Stimulated activated CD4-positive, alpha-beta T cell treated with anti-CD3 and anti-CD28 coated beads, Interleukin-12 subunit alpha, Interleukin-12 subunit beta, amount 100 ng/mL, for 4 hours (primary cell): ENCODE results near the gene DERL3.

Source experiments
- DNase-seq: peaks from one replicate; pipeline ENCODE4 v3.0.0-alpha.2; 2020

Gene DERL3

DNA sequence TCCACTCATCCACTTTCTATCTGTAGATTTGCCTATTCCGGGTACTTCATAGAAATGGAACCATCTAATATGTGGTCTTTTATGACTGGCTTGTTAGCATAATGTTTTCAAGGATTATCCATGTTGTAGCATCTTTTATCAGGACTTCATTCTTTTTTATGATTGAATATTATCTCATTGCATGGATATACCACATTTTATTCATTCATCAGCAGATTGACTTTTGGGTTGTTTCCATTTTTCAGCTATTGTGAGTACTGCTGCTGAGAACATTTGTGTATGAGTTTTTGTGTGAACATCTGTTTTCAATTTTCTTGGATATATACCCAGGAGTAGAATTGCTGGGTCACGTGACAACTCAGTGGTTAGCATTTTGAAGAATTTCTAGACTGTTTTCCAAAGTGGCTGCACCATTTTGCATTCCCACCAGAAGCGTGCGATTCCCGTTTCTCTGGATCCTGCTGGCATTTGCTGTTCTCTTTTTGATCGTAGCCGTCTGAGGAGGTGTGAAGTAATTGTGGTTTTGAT is 8.9 kb downstream of the DERL3 start:
- DNase-seq: no peak

DNA sequence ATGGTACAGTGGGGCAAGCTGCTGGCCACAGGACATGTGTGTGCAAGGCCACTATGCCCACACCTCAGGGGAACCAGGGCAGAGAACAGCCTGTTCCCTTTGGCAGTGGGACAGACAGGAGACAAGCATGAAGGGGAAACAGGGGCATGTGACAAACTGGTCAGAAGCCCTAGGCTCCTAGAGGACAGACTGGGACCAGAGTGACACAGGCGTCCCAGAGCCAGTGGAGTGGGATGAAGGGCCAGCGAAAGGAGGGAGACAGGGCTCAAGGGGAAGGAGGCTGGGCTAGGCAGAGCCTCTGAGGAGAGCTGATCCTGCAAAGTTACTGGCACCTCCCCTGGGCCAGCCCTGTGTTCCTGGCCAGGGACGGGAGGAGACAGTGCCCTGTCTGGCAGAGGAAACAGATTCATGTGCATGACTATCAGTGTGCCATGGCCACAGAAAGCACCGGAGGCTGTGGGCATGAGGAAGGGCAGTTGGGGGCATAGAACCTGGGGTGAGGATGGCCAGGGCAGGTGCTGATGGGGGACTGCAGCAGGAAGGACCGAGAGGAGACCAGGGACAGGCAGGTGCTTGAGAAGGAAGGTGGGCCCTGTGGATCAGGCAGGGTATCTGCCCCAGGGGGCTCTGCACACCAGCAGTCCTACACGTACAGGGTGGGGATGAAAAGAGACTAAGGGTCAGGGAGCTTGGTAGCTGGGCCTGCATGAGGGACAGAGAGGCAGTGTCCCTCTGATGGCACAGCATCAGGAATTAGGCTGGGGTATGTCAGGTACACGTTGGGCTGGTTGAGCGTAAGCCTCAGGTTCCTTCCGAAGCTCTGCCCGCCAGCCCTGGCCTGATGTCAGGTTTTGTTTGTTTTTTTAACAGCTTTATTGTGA is 9.8 kb downstream of the DERL3 start:
- DNase-seq: no peak

DNA sequence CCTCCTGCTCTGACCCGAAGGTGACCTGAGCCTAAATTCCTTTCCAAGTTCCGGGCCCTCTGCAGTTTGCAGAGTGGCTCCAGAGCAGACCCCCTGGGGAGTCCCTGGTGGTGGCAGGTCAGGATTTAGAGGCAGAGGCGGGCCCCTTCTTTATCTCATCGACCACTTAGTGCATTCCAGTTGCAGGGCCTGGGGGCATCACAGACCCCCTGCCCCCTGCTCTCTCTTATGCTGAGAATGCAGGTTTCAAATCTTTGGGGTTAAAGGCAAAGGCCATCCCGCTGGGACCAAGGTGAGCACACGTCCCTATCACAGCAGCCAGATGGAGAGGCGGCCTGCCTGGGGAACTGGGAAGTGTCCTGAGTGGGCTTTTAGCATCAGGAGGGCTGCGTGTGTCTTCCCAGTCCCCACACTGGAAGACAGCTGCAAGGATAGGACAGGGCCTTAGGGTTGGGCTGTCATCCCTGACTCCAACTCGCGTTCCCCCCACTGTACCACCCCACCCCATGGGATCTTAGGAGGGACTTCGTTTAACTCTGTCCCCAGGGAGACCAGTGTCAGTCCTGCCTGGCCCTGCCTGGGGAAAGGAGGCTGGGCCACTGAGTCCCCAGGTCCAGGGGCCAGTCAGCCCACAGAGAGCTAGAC is 11.3 kb downstream of the DERL3 start:
- DNase-seq: no peak

DNA sequence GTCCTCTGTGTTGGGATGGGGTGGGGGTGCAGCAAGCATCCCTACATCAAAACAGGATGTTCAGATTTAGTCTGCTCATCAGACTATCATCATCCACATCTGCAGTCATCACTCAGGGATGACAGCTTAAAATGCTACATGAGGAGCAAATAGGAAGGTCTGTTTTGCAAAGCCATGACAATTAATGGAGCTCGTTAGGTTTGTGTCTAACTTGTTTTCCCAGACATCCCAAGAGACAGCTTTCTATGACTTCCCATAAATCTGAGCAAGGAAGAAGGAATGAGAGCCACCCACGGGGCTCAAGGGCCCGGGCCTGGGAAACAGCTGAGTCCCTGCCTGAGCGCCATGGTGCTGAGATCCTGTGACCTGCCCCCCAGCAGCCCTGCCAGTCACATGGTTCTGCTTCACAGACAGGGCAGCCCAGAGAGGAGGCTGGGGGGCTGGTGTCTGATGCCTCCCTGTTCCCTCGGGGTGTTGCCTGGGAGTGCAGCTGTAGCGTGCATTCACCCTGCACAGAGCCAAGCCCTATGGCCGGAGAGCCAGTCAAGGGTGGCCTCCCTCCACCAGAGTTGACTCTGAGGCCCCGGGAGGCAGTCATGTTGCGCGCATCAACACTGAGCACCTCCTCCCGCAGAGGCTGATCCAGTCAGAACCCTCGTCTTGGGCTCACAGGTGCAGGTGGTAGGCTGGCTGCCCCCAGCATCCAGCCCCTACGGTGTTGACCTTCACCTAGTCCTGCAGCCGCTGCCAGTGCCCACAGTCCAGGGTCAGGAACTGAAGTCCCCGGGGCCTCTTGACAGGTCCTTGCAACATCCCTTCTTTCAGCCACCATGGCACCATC is 12.1 kb downstream of the DERL3 start:
- no peak for DNase-seq

DNA sequence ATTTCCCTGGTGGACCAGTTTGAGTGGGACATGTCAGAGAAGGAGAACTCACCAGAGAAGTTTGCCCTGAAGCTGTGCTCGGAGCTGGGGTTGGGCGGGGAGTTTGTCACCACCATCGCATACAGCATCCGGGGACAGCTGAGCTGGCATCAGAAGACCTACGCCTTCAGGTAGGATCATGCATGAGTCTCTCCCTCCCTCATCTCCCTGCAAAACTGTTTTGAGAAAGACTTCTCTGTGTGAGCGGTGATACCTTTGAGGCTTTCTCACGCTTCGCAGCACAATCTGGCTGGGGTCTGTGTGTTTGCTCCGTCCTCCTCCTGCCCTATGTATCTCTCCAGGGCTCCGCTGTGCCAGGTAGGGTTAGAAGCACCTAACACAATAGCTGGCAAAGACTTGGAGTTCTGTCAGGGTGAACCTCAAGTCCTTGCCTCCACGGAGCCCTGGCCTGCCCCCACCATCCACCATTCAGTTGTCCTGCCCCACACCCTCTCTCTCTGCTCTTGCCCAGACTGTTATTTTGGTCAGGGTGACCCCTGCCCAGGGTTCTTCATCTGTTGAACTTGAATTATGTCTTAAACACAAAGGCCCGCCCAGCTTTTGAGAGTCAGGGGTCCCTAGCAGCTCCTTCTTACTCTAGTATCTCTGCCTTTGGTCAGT is 13.4 kb downstream of the DERL3 start:
- no peak for DNase-seq

DNA sequence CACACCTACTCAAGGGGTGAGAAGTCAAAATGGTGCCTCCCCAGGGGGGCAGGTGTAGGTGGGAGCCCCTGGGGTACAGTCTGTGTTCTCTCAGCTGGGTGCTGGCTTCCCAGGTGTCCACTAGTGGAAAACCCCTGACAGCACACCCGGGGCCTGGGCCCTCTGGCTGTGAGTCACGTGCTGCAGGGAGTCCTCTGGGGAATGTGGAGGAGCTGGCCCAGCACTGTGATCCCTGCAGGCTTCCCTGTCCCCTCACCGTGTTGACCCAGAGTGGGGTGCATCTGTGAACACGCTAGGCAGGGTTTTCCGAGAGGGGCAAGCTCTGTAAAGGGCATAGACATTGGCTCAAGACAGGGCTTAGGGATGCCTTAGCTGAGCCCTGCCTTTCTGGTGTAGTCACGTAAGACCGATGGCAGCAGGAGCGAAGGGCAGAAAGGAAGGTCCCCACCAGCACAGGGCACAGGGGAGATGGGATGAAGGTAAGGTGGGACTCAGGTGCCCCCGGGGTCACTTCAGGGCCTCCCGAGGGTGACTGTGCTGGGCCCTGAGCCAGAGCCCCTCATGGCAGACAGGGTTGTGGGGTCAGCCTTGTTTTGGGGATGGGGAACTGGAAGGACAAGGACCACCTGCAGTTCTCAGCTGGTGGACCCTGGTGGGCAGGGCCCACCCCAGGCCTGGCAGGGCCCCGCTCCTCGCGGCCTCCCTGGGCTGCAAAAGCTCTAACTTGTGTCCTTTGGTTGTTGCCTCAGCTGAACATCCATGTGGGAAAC is 14.1 kb downstream of the DERL3 start:
- no peak for DNase-seq

DNA sequence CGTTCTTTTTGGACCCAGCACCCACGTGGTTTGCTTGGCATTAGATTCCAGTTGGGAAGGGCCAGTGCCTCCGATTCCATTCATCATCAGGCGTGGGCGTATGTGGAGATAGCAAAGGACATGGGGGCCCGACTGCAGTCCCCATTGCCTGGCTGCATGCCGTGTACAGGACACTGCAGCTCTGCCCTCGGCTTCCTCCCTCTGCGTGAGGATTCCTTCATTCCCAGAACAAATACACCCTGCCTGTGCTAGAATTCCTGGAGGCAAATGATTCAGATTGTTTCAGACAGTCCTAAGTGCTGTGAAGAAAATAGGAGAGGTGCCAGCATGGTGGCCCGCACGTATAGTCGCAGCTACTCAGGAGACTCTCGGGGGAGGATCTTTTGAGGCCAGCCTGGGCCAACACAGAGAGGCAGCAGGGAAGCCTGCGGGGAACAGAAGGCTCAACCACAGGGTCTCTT is 15.4 kb downstream of the DERL3 start:
- no peak for DNase-seq

DNA sequence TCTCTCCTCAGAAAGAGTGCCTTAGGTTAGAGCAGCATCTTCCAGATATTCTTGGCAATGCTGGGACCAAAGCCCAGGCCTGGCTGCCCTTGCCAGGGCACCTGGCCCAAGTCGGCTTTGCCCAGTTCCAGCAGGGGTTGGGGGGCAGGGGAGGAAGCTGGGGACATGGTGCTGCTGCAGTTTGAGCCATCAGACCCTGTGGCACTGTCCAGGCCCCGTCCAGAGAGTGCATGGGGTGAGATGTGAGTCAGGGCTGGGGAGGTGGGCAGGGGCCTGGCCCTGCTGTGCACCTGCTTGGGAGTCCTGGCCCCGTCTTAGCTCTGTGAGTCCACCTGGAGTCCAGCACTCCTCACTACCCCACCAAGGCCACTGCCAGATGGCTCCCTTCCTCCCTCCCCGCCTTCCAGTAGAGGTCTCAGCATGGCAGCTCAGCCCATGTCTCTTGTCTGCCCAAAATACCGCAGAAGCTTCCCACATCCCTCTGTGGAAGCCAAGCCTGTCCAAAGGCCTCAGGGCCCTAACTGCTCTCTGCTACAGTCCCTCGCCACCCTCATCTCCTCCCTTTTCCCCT is 16.6 kb downstream of the DERL3 start:
- DNase-seq: no peak

DNA sequence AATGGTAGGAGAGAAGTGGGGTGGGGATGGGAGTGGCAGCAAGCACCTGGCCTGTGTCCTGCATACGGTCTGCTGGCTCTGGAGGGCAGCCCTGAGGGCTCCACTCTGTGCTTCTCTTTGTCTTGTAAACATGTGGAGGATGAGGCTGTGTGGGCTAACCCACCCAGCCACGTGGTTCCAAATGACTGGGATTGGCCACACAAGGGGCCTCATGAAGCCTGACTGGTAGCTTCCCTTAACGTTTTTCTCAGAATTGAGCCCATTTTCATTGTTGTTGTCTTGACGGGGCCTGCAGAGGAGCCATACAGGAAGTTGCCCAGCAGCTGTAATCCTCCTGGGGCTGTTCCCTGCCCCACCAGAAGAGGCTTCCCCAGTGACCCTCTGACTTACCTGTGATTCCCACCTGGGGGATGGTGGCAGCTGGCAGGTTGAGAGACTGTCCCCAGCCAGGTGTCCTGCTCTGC is 18.0 kb downstream of the DERL3 start:
- no peak for DNase-seq

DNA sequence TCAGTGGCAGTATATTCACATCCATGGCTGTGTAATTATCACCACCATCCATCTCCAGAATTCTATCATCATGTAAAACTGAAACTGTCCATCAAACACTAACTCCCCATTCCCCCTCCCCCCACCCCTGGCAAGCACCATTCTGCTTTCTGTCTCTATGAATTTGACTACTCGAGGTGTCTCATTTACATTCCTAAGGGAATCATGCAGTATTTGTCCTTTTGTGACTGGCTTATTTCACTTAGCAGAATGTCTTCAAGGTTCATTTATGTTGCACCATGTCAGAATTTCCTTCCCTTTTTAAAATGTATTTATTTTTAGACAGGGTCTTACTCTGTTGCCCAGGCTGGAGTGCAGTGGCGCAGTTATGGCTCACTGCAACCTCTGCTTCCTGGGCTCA is 20.3 kb downstream of the DERL3 start:
- DNase-seq: no peak

DNA sequence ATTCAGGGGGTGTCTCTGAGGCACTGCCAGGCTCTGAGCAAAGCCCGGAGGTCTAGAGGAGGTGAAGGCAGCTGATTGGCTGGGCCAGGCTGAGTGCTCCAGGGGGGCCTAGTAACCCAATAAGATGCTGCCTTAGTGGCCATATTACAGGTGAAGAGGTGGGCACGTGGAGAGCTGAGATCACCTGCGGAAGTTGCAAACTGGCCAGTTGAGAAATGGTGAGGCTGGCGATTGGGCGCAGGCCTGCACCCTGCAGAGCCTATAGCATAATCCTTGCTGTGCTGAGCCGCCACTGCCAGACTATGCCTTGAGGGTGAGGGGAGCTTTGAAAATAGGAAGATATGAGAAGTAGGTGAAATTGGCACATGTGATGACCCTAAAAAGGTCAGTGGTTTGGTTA is 21.7 kb downstream of the DERL3 start:
- DNase-seq: no peak

DNA sequence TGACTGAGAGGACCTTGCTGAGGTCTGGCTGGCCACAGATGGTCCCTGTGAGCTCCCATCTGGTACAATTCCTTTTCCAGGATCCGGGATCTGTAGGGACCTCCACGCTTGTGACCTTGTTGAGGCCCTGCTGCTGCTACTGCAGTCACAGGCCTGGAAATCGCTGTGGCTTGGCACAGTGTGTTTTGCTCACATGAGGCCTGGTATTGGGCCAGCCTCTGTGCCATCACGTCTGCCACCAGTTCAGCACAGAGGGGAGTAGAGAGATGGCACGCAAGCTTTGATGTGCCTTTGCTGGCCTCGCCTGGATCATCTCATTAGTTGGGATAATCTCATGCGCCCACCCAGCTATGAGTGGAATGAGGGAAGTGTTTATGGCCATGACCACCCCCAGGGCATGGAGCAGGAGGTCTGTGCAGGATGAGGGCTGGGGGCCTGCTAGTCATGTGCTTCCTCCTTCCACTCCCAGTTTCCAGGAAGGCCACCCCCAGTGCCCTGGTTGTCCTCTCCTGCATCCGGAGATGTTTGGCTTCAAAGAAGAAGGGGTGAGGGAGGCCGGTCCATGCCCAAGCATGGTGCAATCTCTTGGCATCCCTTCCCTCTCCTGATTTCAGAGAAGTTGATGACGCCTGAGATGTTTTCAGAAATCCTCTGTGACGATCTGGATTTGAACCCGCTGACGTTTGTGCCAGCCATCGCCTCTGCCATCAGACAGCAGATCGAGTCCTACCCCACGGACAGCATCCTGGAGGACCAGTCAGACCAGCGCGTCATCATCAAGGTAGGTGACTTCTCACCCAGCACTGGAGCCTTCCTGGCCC is 22.4 kb downstream of the DERL3 start:
- no peak for DNase-seq

DNA sequence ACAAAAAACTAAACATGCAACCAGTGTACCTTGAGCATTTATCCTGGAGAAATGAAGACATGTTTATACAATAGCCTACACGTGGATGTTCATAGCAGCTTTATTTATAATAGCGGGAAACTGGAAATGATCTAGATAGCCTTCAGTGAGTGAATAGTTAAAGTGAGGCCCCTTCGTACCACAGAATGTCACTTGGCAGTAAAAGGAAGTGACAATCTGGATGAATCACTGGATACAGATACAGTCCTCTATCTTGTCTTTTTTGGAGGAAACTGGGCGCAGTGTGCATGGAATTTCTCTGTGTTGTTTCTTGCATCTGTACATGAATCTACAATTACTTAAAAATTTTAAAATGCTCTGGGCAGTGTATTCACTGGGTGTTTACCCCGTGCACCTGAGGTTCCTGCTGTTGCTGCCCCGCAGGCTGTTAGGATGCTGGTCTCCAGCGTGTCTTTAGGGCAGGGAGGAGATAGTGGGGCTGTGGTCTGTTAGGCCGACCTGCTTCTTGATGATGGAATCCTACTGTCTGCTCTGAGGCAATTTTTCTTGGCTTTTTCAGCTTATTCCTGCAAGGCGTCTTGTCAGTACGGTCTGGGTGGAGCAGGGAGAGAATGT is 23.2 kb downstream of the DERL3 start:
- DNase-seq: no peak

DNA sequence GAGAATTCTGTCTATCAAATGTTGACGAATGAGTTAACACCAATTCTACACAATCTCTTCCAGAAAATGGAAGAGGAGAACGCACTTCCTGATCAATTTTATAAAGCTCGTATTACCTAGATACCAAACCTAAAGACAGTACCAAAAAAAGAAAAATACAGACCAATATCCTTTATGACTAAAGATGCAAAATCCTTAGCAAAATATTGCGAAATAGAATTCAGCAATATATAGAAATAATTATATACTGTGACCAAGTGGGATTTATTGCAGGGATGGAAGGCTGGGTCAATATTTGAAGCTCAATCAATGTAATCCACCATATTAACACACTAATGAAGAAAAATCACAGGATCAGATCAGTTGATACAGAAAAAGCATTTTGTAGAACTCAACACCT is 26.4 kb downstream of the DERL3 start:
- no peak for DNase-seq

DNA sequence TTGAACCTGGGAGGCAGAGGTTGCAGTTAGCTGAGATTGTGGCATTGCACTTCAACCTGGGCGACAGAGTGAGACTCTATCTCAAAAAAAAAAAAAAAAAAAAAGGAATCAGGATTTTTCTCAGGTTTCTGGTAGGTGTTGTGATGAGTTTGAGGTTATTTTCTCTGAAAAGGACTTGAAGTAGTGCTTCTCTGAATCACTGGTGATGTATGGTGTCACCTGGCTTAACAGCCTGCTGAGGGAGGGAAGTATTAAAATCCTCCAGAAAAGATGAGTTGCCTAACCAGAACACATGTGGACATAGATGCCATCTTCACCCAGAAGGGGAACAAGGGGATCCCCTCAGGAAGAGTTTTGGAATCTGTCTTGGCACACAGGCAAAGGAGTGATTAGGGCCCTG is 32.0 kb downstream of the DERL3 start:
- no peak for DNase-seq

DNA sequence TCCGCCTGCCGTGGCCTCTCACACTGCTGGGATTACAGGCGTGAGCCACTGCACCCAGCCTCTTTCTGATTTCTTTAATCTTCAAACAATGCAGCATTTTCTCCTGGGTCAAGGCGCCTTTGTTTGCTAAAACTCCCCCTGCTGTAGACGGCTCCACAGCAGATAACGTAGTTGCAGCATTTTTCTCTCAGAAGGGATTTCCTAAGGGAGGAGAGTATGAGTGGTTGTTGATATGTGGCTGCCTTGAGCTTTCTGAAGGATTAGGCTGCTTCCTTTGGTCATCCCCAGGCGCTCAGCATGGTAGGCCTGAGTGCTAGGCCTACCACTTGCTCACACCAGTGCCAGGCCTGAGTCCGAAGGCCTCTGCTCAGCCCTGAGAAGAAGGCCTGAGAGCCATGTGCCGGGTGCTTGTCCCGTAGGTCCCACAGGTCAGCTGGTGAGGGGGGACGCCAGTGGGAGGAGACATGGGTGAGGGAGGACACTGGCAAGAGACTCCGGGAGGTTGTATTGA is 34.0 kb downstream of the DERL3 start:
- DNase-seq: no peak

DNA sequence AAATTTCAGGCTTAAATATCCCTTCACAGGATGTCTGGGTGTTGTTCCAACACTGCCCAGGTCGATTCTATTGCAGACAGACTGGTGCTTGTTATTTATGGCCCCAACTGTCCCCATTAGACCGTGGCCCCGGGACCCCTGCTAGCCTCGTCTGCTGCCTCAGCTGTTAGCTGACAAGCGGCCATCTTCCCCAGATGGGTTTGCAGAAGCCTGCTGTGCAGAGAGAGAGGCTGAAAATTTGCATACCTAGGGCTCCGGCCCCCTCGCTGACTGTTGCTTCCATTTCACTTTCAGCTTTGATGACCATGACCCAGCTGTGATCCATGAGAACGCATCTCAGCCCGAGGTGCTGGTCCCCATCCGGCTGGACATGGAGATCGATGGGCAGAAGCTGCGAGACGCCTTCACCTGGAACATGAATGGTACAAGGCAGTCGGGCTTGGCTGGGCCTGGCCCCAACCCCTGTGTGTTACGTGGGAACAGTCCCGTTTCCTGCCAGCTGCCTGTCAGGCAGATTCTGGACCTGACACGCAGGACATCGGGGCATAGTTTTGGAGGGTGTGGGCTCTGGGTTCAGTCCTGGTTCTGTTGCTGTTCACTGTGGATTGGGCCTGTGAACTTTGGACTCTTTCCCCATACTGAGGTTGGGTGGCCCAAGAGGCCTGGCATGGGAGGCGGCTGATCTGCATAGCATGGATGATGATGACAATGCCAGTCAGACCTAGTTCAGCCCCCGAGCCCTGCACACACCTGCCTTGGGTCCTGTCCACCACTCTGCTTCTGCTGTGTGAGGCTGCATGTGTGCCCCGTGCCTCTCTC is 35.6 kb downstream of the DERL3 start:
- no peak for DNase-seq

DNA sequence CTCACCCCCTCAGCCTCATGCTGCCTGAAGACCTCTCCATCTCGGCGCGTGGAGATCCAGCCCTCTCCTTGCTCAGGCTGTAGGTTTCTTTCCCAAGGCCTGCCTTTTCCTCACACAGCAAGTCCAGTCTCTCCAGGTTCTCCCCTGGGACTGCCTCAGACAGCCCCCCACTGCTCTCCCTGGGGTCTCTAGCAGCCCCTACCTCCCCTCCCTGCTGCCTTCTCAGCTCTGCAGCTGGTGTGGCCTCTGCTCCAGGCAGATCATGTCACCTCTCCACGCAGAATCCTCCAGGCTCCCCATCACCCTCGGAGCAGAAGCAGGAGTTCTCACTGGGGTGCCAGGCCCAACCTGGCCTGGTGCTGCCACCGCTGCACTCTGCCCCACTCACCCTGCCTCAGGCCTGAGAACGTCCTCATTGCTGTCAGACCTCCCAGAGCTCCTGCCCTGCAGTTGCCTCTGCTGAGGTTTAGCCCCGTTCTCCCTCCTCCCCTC is 36.9 kb downstream of the DERL3 start:
- no peak for DNase-seq
